Measurements from ENCODE around the gene KCNK18. TPM values are rescaled to one million over a fixed set of nuclear protein-coding genes. Genes with fewer than 3 reads are reported as not detected.
A peak's percentile ranks its signal among the peaks of the same experiment; 100 is the strongest.

The KCNK18 gene
- total RNA-seq, 1 experiment from 2014 or later: not detected

DNA sequence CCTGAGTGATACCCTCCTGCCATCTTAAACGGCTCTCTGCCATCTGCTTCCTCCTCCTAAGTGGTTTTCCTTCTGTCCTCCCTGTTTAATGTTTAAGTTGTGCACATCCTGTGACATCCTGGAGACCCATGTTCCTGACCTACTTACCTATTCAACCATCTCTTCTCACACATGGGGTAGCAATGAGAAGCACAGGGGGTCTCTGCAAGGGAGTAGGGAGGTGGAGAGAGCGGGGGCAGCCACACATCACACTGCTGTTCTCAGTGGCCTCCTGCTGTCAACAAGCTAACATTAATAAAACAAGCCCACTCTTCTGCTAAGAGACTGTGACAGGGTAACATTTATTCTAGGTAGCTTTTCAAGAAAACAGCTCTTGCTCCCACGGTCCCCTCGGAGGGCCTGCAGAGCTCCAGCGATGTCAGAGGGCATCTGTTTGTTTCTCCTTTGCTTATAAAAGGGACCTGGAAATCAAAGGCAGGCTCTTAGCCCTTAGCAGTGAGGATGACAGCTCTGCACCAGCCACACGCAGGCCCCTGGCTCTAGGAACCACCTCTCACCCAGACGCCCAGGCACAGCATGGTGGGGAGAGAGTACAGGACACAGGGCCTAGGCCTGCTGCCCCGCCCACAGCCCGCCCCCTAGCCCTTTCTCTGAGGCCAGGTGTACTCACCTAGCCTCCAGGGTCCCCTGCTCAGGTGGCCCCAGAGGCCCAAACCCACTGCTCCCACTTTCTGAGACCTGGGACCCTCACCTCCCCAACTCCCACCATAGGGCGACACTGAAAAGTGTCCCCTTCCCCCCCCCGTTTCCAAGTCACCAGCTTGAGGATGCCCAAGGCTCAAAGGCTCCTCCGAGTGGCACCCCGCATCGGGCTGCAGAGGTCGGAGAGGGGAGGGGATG, 42.7 kb downstream of the KCNK18 start:
- in situ Hi-C loops (cut with HindIII; ENCODE audit: low pct_unique_long_range_greater_than_20kb, low sequenced_read_pairs): no loop called here
- no peak for DNase-seq (ENCODE audit: low read depth)

DNA sequence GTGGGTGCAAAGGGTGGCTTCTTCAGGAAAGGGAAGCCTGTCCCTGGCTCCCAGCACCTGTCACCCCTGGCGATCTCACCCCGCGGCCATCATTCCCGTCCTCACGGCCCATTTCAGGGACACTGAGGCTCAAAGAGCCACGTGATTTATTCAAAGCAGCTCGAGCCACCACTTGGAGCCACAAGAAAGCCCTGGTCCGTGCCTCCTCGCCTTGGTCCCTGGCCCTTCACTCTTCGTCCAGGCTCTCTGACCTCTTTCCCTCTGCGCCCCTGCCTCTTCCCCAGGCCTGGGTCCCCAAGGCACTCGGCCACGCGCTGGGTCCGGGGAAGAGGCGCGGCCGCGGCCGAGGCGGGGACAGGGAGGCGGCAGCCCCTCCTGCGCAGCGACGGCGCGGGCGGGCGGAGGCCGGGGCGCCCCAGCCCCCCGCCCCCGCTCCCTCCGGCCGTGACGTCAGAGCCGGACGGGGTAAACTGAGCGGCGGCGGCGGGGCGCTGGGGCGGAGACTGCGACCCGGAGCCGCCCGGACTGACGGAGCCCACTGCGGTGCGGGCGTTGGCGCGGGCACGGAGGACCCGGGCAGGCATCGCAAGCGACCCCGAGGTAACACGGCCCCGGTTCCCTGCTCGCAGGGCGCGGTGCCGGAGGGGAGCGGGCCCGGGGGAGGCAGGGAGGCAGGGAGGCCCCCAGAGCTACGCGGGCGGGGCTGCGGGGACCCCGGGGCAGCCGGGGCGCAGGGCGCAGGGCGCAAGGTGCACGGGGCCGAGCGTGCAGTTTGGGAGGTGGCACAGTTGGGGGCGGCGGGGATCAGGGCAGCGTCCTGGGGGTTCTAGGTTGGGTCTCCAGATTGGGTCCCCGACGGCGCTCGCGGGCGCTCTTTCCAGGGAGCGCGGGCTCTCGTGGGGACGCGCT, 43.6 kb downstream of the KCNK18 start, which contains the start of gene SLC18A2:
Gene SLC18A2, plus strand, starts transcription at position 494 of the 909 bp plus-strand sequence. CDS start 580 bp downstream, outside the sequence.
- DNase-seq (ENCODE audit: low read depth): no peak
- in situ Hi-C loops (cut with HindIII; ENCODE audit: low pct_unique_long_range_greater_than_20kb, low sequenced_read_pairs): no loop called here

DNA sequence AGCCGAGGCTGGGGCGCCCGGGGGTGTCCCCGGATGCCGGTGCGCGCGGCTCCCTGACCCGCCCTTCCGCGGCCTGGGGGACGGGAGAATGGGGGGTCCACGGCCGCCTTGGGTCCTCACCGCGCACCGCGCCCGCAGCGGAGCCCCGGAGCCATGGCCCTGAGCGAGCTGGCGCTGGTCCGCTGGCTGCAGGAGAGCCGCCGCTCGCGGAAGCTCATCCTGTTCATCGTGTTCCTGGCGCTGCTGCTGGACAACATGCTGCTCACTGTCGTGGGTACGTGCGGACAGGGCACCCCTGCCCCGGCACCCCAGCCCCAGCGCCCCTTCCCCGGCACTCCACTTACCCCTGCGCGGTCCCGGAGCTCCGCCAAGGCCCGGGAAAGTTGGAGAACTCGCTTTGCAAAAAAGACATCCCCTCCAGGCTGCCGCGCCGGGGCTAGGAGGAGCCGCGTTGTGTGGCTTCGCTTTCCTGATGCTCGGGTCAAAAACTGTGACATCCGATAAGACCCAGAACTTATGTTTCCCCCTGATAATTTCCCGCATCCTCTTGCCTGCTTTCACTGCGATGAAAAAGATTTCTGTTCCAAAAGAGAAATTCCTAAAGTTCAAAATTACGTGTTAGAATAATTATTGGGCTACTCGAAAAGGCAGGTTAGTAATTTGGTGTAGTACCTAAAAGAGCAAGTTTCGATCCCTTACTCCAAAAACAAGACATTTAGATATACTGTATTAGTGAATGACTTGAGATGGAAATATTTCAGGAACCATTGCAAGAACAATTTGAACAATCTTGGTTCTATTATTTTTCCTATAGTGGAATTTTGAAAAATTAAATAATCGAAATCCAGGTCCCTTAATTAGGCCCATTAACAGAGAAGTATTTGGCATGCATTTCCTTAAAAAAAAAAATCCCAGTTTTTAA, 44.5 kb downstream of the KCNK18 start:
- no peak for DNase-seq (ENCODE audit: low read depth)
- in situ Hi-C loops (cut with HindIII; ENCODE audit: low pct_unique_long_range_greater_than_20kb, low sequenced_read_pairs): no loop called here

DNA sequence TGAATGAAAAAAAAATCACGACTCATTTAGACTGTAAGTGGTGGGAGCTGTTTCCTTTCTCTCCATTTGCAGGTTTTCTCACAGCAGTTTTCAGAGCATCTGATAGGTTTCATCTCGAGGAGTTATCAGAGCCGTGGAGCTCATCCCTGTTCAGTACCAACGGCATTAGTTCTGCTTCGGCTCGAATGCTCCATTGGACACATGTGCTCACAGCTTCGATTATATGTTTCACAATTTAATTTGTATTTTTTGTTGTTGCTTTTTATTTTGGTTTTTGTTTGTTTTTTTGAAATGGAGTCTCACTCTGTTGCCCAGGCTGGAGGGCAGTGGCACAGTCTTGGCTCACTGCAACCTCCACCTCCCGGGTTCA, 45.2 kb downstream of the KCNK18 start:
- no peak for DNase-seq (ENCODE audit: low read depth)
- in situ Hi-C loops (cut with HindIII; ENCODE audit: low pct_unique_long_range_greater_than_20kb, low sequenced_read_pairs): no loop called here

DNA sequence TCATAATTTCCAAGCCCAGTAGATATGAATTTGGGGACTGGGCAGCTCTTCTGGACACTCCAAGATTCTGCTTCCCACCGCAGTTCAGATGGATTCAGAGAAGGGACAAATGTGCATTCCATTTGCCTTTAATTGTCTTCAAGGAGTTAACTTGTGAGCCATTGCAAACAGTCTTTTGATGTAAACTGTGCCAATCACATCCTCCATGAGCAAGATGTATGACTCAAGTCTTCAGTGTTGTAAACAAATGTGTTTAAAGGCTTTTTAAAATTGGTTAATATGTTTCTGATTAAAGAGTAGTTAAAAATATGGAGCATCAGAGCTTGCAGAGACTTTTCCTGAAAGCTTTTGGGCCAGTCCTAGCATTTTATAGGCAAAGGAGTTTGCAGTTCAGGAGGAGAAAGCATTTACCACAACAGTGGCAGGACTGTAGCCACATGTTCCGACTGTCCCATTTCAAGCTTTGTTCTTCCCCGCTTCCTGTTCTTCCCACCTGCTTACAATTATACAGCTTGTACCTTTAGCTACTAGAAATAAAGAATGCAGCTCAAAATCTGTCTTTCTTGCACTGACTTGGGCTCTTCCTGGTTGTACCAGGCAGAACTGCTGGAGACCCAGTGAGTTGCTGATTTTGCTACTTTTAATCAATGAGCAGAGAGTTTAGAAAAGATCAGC, 49.8 kb downstream of the KCNK18 start:
- no peak for DNase-seq (ENCODE audit: low read depth)
- in situ Hi-C loops (cut with HindIII; ENCODE audit: low pct_unique_long_range_greater_than_20kb, low sequenced_read_pairs): no loop called here

DNA sequence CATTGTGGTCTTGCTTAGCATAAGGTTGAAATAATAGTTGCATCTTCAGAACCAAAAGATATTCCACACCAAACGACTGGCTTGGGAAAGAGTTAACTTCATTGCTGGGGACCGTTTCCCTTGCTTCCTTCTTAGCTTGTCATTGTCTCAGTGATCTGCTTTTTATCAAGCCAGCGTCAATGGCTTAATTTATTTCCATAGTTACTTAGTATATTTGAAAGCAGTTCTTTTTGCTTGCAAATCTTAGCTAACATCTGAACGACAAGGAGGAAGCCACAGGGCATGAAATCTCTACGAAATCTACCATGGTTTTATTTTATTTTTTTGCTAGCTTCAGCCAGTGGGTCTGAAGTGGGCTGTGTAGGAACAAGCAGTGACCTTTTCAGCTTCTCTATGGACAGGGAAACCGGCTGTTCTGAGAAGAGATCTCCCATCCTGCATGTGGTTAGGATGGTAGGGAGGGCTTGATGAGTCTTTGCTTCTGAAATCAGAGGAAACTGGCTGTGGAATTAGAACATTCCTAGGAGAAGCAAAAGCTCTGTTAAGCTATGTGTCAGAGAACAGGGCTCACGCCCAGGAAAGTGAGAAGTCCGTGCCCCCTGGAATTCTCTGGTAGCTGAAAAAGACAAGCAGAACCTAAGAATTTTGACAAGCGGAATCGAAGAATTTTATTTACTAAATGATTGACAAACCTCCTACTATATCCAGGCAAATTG, 51.6 kb downstream of the KCNK18 start:
- in situ Hi-C loops (cut with HindIII; ENCODE audit: low pct_unique_long_range_greater_than_20kb, low sequenced_read_pairs): no loop called here
- no peak for DNase-seq (ENCODE audit: low read depth)

DNA sequence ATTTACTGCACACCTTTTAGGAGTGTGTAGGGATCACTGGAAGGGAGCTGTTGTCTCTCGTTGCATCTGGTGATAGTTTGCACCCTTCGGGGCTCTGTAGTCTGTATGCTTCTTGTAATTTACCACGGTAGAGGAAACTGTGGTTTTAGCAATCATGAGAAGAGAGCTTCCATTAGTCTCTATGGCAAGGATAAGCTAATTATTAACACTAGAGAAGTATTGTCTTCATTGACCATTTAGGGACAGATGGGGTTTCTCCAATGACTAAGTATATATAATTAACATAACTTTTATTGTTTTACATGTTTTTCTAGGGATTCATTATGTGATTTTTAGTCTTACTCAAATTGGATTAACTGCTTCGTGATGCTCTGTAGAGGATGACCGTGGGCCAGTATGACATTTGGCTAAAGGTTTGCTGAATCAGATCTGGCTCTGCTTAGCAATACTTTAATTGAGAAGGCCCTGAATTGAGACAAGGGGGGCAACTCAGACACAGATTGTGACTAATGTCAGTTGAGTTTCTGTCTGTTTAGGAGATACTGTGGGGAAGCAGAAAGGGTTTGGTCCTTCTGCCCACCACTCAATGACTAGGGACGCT, 52.3 kb downstream of the KCNK18 start:
- peak; percentile 38 for DNase-seq (ENCODE audit: low read depth)
- in situ Hi-C loops (cut with HindIII; ENCODE audit: low pct_unique_long_range_greater_than_20kb, low sequenced_read_pairs): no loop called here

DNA sequence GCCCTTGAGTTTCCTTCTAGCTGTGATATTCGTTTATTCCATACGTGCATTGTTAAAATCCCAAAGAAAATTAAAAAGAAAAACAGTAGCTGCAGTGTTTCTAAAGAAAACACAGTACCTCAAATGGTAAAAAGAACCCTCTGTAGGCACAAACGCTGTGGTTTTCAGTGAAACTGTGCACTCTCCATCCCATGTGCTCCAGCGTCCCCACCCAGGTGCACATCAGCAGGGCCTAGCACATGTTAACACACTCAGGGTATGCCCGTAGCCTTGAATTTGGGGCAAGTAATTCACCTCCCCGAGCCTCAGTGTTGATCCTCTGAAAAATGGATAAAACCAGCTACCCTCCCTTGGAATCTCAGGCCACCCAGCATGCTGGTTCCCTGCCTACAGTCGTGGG, 53.1 kb downstream of the KCNK18 start:
- in situ Hi-C loops (cut with HindIII; ENCODE audit: low pct_unique_long_range_greater_than_20kb, low sequenced_read_pairs): no loop called here
- no peak for DNase-seq (ENCODE audit: low read depth)

DNA sequence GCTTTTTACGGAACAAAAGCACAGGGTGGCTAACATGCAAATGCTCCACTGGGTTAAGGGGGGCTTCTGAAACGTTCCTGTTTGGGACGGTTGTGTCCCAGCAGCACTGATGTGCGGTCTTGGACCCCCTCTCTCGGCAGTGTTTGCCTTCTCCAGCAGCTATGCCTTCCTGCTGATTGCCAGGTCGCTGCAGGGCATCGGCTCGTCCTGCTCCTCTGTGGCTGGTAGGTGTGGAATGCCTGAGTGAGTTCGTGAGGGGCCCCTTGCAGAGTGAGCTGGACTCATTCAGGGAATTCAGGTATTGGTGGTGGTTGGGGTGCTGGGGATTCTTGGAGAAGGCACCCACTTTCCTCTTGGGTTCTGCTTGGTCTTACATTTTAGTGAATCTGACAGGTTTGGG, 56.6 kb downstream of the KCNK18 start:
- in situ Hi-C loops (cut with HindIII; ENCODE audit: low pct_unique_long_range_greater_than_20kb, low sequenced_read_pairs): no loop called here
- DNase-seq (ENCODE audit: low read depth): no peak

DNA sequence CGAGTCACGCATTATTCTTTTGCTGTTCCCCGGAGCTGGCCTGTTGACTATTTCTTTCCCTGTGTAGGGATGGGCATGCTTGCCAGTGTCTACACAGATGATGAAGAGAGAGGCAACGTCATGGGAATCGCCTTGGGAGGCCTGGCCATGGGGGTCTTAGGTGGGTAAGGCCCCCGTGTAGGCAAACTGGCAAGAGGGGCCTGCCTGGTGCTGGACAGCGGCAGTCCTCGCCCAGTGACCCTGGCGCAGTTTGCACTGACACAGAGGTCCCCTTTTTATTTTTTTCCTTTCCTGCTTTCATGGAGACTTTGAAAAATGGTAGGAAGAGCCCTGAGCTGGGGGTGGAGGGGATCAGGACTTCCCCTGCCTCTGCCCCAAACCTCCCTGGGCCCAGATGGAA, 57.0 kb downstream of the KCNK18 start:
- in situ Hi-C loops (cut with HindIII; ENCODE audit: low pct_unique_long_range_greater_than_20kb, low sequenced_read_pairs): no loop called here
- DNase-seq (ENCODE audit: low read depth): no peak

DNA sequence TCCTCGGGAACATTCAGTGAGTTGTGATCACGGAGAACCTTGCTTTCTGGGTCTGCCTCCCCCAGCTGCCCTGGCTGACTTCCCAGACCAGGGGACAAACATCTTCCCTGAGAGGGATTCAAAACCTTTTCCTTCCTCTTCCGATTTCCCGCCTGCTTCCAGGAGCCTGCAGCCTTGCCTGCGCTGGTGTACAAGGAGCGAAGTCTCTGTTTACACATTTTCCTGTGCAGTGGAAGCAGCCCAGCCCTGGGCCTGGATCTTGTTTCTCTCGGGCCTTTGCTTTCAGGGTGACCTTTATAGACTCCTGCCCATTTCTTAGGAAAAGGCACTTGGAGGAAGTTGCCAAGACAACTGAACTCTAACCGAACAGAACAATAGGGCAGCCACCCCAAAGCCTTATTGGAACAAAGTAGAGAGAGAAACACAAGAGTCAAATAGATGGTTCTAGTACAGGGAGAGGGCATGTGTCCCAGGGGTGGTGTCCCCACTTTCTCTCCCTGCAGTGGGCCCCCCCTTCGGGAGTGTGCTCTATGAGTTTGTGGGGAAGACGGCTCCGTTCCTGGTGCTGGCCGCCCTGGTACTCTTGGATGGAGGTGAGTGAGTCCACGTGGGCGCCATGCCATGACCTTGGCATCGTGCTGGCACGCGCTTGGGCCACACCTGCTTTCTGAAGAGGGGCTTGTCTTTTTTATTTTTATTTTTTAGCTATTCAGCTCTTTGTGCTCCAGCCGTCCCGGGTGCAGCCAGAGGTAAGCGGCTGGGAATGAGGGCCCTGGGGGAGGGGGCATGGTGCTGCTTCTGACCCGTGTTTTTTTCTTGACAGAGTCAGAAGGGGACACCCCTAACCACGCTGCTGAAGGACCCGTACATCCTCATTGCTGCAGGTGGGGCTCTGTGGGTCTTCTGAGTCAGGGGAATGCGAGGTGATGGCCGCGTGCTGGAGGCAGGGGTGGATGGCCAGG, 57.8 kb downstream of the KCNK18 start:
- in situ Hi-C loops (cut with HindIII; ENCODE audit: low pct_unique_long_range_greater_than_20kb, low sequenced_read_pairs): no loop called here
- no peak for DNase-seq (ENCODE audit: low read depth)

DNA sequence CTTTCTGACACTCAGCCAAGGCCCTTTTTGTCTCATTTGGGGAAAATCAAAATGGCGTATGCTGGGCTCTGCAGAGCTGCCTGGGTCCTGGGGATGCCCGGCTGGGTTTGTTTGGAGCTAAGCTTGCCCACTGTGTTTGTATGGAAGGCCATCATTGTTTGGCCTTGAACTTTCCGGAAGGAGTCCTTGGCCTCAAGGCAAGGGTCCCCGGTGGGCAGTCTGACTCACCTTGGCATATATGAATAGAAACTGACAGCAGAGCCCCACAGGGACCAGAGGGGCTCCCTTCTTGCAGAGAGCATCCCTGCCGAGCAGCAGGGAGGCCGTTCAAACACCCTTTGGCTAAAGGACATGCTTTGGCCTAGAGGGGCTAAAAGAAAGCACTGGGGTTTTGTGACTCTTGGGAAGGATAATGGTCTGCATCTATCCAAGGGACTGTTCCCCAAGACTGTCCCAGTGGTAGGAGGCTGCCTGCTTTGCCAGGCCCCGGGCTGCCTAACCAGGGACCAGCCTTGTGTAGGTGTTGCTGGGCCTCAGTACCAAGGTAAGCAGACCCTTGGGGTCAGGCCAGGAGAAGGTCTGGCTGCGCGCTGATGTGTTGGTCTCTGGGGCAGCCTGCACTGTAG, 58.7 kb downstream of the KCNK18 start:
- DNase-seq (ENCODE audit: low read depth): no peak
- in situ Hi-C loops (cut with HindIII; ENCODE audit: low pct_unique_long_range_greater_than_20kb, low sequenced_read_pairs): no loop called here

DNA sequence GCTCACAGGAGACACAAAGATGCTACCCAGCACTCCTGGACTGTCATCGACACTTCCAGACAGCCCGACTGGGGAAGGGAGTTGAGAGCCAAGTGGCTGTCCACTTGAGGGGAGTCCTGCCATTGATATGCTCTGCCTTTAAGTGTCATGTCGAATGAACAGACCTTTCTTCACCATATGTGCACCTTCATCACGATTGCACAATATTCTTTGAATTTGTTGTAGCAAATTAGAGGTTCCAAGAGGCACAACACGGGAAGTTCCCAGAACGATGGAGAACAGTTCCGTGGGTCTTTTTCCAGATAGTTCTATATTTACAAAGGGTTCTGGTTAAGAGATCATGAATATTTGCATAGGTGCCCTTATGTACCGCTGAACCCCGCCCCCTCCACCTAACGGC, 59.6 kb downstream of the KCNK18 start:
- DNase-seq (ENCODE audit: low read depth): no peak
- in situ Hi-C loops (cut with HindIII; ENCODE audit: low pct_unique_long_range_greater_than_20kb, low sequenced_read_pairs): no loop called here

DNA sequence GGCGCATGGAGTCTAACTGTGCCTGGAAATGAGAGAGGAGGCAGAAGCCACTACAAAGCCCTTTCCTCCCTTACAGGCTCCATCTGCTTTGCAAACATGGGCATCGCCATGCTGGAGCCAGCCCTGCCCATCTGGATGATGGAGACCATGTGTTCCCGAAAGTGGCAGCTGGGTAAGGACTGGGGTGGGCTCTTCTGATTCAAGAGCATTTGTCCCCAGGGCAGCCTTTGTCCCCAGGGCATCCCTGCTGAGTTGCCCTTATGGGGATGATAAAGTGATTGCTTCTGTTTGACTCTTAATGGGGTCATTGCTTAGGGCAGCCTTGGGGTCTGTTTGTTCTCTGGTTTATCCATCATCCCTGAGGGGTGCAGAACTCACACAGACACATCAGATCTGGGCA, 60.4 kb downstream of the KCNK18 start:
- DNase-seq (ENCODE audit: low read depth): no peak
- in situ Hi-C loops (cut with HindIII; ENCODE audit: low pct_unique_long_range_greater_than_20kb, low sequenced_read_pairs): no loop called here

DNA sequence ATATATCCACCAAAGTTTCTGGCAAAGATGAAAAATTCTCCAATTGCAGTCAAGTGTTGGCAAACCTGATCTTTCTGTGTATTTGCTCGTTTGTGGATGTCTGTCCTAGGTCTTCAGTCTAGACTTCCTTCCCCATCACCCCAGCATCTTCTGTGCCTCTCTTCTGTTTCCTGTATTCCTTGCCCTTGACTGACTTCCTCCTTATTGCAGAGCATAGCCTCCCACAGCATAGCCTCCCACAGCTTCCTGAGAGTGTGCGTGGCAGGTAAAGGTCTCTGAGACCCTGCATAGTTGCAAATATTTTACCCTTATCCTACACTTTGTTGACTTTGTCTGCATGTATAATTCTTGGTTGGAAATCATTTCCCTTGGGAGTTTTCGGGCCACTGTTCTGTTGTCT, 62.0 kb downstream of the KCNK18 start:
- in situ Hi-C loops (cut with HindIII; ENCODE audit: low pct_unique_long_range_greater_than_20kb, low sequenced_read_pairs): no loop called here
- no peak for DNase-seq (ENCODE audit: low read depth)

Measured in Caki2 (cell line).